ENCODE data around the gene MRNIP. TPM values are rescaled to one million over a fixed set of nuclear protein-coding genes. Genes with fewer than 3 reads are reported as not detected.

MRNIP gene
- total RNA-seq, 5 donors from 2014 or later (not counting 1 experiment from before 2014, with no cell fraction given) = 54.1 to 119 (median 112) TPM

DNA sequence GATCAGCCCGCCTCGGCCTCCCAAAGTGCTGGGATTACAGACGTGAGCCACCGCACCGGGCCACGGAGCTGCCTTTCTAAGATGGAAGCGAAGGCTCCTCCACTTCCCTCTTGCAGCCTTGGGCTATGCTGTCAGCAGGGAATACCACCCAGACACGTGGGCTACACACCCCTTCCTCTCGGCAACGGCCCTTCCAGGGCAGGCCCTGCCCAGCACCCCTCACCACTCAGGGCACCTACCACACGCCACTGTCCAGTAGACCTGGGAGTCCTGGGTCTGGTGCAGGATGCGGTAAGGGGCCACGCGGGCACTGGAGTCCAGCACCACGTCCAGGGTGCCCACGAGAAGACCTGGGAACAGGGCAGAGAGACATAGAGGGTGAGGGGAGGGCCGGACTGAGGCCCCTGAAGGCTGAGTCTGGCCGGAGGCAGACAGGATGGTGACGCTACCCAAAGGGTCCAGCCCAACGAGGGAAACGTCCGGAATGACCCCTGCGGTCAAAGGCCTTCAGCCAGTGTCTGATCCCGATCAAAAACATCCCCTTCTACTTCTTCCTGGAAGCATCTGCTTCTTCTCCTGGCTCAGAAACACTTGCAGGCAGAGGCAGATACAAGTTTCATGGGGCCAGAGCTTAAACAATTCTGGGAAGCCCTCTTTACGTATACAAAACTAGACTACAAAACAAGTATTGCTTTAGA, 46.0 kb upstream of the MRNIP start:
- POLR2A ChIA-PET = interaction anchor here (0.5 to 0.6 kb wide), 2 partner anchors 103 to 163 kb away, joined by 3 read pairs; no protein-coding TSS in a partner anchor
- Mint-ChIP-seq H3K4me1 (peaks cover 21 to 30% (median 21%) of the 10 kb centered on the region in 3 donors), H3K4me3 (no peak overlapping the region), H3K27me3 (no peaks in the 10 kb centered on the region), H3K27ac (no peak overlapping the region), H3K36me3 (peaks cover 17% of the 10 kb centered on the region), H3K9me3 (no peaks in the 10 kb centered on the region)
- CTCF ChIA-PET = no interaction called here
- peaks cover 2 to 22% of the 10 kb centered on the region in 2 donors for H3K36me3 ChIP-seq (ENCODE audit: control insufficient read depth in 2 of 2, extremely low read depth in 1 of 2, insufficient read depth in 1 of 2, low read length in 1 of 2)
- WGBS (ENCODE audit: insufficient coverage) = 98% methylated on average over 25 of the region's 25 CpGs
- H3K4me3 ChIP-seq (ENCODE audit: control insufficient read depth in 1 of 2, extremely low read depth in 1 of 2, low read length in 1 of 2) = no peak overlapping the region
- peaks cover 0 to 2% of the 10 kb centered on the region in 2 experiments for H3K27me3 ChIP-seq (replicated peaks in 1 of 2; ENCODE audit: control insufficient read depth in 2 of 2, extremely low read depth in 1 of 2, insufficient read depth in 2 of 2, low read length in 1 of 2)
- no peak for ATAC-seq (replicated peaks in 1 of 4)
- peaks cover 0 to 23% of the 10 kb centered on the region in 2 experiments for H3K4me1 ChIP-seq (ENCODE audit: control insufficient read depth in 1 of 2, extremely low read depth in 1 of 2, insufficient read depth in 2 of 2, low read length in 2 of 2)
- no peak overlapping the region for H3K27ac ChIP-seq (ENCODE audit: low read length)
- no peak for DNase-seq
- no peaks in the 10 kb centered on the region for H3K9me3 ChIP-seq

DNA sequence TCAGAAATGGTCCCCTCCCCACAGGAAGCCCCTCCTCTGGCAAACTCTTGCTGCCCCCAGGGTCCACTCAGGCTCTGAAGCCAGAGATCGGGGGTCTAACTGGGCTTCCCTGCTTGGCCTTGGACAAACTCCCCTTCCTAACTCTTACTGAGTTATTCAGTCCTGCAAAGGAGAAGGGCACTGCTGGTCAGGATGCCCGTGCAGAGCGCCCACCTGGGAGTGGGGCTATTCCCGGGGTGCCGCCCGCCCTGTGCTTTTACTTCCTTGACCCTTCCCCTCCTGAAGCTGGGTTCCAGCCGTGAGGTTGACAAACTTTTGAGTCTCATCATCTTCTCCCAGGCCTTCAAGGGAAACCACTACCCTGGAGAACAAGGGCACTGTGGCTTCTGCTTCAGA, 44.1 kb upstream of the MRNIP start:
- Mint-ChIP-seq H3K4me3 (no peak overlapping the region), H3K4me1 (peaks cover 19 to 22% (median 21%) of the 10 kb centered on the region in 3 donors), H3K27me3 (no peaks in the 10 kb centered on the region), H3K27ac (no peak overlapping the region), H3K9me3 (no peaks in the 10 kb centered on the region), H3K36me3 (peaks cover 26% of the 10 kb centered on the region)
- peaks cover 0 to 12% of the 10 kb centered on the region in 2 experiments for H3K4me1 ChIP-seq (ENCODE audit: control insufficient read depth in 1 of 2, extremely low read depth in 1 of 2, insufficient read depth in 2 of 2, low read length in 2 of 2)
- POLR2A ChIA-PET = no interaction called here
- peaks cover 5 to 35% of the 10 kb centered on the region in 2 donors for H3K36me3 ChIP-seq (ENCODE audit: control insufficient read depth in 2 of 2, extremely low read depth in 1 of 2, insufficient read depth in 1 of 2, low read length in 1 of 2)
- H3K27ac ChIP-seq (ENCODE audit: low read length) = no peak overlapping the region
- no peaks in the 10 kb centered on the region for H3K9me3 ChIP-seq
- no peak overlapping the region for H3K4me3 ChIP-seq (ENCODE audit: control insufficient read depth in 1 of 2, extremely low read depth in 1 of 2, low read length in 1 of 2)
- peaks cover 0 to 2% of the 10 kb centered on the region in 2 experiments for H3K27me3 ChIP-seq (replicated peaks in 1 of 2; ENCODE audit: control insufficient read depth in 2 of 2, extremely low read depth in 1 of 2, insufficient read depth in 2 of 2, low read length in 1 of 2)
- 92% methylated on average over 2 of the region's 7 CpGs for WGBS (ENCODE audit: insufficient coverage)
- DNase-seq (no peak), ATAC-seq (replicated peaks in 1 of 4) (no peak)
- CTCF ChIA-PET = no interaction called here

DNA sequence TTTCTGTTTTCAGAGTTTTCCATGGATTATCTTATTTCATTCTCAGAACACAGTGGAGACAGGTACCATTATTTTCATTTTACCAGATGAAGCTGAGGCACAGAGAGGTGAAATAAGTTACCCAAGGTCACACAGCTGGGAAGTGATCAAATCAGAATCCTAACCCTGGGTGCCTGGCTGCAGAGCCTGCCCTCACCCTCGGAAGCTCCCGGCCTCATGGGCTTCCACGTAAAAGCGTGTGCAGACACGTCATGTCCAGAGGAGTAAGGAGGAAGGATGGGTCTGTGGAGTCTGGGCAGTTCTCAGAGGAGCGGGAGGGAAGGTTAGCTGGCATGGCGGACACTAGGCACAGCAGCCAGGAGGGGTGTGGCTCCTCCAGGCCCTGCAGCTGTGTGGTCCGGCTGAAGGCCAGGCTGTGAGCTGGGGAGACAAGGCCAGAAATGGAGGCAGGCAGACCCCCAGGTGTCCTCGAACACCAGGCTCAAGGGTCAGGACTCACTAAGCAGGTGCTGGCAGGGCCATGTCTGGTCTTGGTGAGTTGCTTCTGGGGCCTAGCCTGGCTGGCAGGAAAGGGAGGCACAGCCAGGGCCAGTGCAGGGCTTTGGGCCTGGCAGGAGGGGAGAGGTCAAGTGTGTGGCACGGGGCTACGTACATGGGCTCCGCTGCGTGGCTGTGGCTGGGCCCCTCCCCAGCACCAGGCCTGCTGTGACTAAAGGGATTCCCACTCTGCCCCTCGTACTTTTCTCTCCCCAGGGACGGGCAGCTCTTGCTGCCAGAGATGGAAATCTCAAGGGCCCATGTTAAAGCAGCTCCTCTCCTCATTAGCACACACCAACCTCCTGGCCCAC, 43.5 kb upstream of the MRNIP start:
- H3K27me3 ChIP-seq (replicated peaks in 1 of 2; ENCODE audit: control insufficient read depth in 2 of 2, extremely low read depth in 1 of 2, insufficient read depth in 2 of 2, low read length in 1 of 2) = peaks cover 0 to 2% of the 10 kb centered on the region in 2 experiments
- H3K4me1 Mint-ChIP-seq = peaks cover 19 to 22% (median 21%) of the 10 kb centered on the region in 3 donors
- H3K4me3 ChIP-seq (ENCODE audit: control insufficient read depth in 1 of 2, extremely low read depth in 1 of 2, low read length in 1 of 2) = no peak overlapping the region
- H3K9me3 Mint-ChIP-seq = no peaks in the 10 kb centered on the region
- WGBS (ENCODE audit: insufficient coverage) = 96% methylated on average over 14 of the region's 15 CpGs
- H3K4me3 Mint-ChIP-seq = no peak overlapping the region
- H3K27ac ChIP-seq (ENCODE audit: low read length) = no peak overlapping the region
- H3K9me3 ChIP-seq = no peaks in the 10 kb centered on the region
- DNase-seq (no peak), ATAC-seq (replicated peaks in 1 of 4) (no peak)
- H3K36me3 Mint-ChIP-seq = peaks cover 30% of the 10 kb centered on the region
- H3K4me1 ChIP-seq (ENCODE audit: control insufficient read depth in 1 of 2, extremely low read depth in 1 of 2, insufficient read depth in 2 of 2, low read length in 2 of 2) = peaks cover 0 to 11% of the 10 kb centered on the region in 2 experiments
- CTCF ChIA-PET = no interaction called here
- POLR2A ChIA-PET = no interaction called here
- H3K27me3 Mint-ChIP-seq = no peaks in the 10 kb centered on the region
- peaks cover 5 to 41% of the 10 kb centered on the region in 2 donors for H3K36me3 ChIP-seq (ENCODE audit: control insufficient read depth in 2 of 2, extremely low read depth in 1 of 2, insufficient read depth in 1 of 2, low read length in 1 of 2)
- H3K27ac Mint-ChIP-seq = no peak overlapping the region

DNA sequence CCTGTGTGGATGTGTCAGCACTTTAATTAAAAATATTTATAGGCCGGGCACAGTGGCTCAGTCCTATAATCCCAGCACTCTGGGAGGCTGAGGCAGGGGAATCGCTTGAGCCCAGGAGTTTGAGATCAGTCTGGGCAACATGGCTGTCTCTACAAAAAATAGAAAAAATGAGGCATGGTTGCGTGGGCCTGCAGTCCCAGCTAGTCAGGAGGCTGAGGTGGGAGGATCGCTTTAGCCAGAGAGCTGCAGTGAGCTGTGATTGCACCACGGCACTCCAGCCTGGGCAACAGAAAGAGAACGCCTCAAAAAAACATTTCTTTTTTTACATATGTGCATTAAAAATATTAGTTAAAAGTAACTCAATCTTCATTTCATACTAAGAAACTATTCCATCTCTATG, 42.8 kb upstream of the MRNIP start:
- Mint-ChIP-seq H3K27ac (no peak overlapping the region), H3K4me3 (no peak overlapping the region), H3K36me3 (peaks cover 30% of the 10 kb centered on the region), H3K27me3 (no peaks in the 10 kb centered on the region), H3K9me3 (no peaks in the 10 kb centered on the region), H3K4me1 (peaks cover 16 to 19% (median 17%) of the 10 kb centered on the region in 3 donors)
- no peak overlapping the region for H3K4me3 ChIP-seq (ENCODE audit: control insufficient read depth in 1 of 2, extremely low read depth in 1 of 2, low read length in 1 of 2)
- peaks cover 0 to 2% of the 10 kb centered on the region in 2 experiments for H3K27me3 ChIP-seq (replicated peaks in 1 of 2; ENCODE audit: control insufficient read depth in 2 of 2, extremely low read depth in 1 of 2, insufficient read depth in 2 of 2, low read length in 1 of 2)
- POLR2A ChIA-PET = no interaction called here
- ATAC-seq (replicated peaks in 1 of 4) = no peak
- H3K9me3 ChIP-seq = no peaks in the 10 kb centered on the region
- DNase-seq = no peak
- H3K36me3 ChIP-seq (ENCODE audit: control insufficient read depth in 2 of 2, extremely low read depth in 1 of 2, insufficient read depth in 1 of 2, low read length in 1 of 2) = peaks cover 5 to 41% of the 10 kb centered on the region in 2 donors
- CTCF ChIA-PET = no interaction called here
- H3K27ac ChIP-seq (ENCODE audit: low read length) = no peak overlapping the region
- peaks cover 0 to 4% of the 10 kb centered on the region in 2 experiments for H3K4me1 ChIP-seq (ENCODE audit: control insufficient read depth in 1 of 2, extremely low read depth in 1 of 2, insufficient read depth in 2 of 2, low read length in 2 of 2)
- WGBS (ENCODE audit: insufficient coverage) = 90% methylated on average over 2 of the region's 6 CpGs

DNA sequence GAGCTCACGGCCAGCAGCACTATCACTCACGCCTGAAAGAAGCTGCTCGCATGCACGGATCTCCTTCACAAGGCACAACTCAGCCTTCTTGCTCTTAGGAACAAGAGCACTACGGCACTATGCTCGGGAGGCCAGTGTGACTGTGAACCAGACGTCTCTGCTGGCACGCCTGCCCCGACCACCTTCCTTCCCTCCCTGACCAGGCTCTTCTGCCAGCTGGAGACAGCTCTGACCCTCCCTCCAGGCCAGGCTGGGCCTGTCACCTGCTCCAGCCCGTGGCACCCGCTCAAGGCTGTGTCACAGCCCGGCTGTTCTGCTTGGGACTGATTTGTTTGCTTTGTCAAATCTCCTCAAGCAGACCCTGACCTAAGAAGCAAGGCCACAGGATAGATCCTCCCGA, 42.1 kb upstream of the MRNIP start:
- no peak overlapping the region for H3K4me3 ChIP-seq (ENCODE audit: control insufficient read depth in 1 of 2, extremely low read depth in 1 of 2, low read length in 1 of 2)
- CTCF ChIA-PET = no interaction called here
- ATAC-seq (replicated peaks in 1 of 4) = no peak
- DNase-seq = no peak
- Mint-ChIP-seq H3K36me3 (peaks cover 35% of the 10 kb centered on the region), H3K27ac (no peak overlapping the region), H3K27me3 (no peaks in the 10 kb centered on the region), H3K9me3 (no peaks in the 10 kb centered on the region), H3K4me3 (no peak overlapping the region), H3K4me1 (peaks cover 9 to 12% (median 9%) of the 10 kb centered on the region in 3 donors)
- H3K27me3 ChIP-seq (replicated peaks in 1 of 2; ENCODE audit: control insufficient read depth in 2 of 2, extremely low read depth in 1 of 2, insufficient read depth in 2 of 2, low read length in 1 of 2) = no peaks in the 10 kb centered on the region
- no peaks in the 10 kb centered on the region for H3K4me1 ChIP-seq (ENCODE audit: control insufficient read depth in 1 of 2, extremely low read depth in 1 of 2, insufficient read depth in 2 of 2, low read length in 2 of 2)
- H3K27ac ChIP-seq (ENCODE audit: low read length) = no peak overlapping the region
- H3K9me3 ChIP-seq = no peaks in the 10 kb centered on the region
- POLR2A ChIA-PET = no interaction called here
- H3K36me3 ChIP-seq (ENCODE audit: control insufficient read depth in 2 of 2, extremely low read depth in 1 of 2, insufficient read depth in 1 of 2, low read length in 1 of 2) = peaks cover 5 to 45% of the 10 kb centered on the region in 2 donors
- WGBS (ENCODE audit: insufficient coverage) = over 99% methylated on average over 13 of the region's 13 CpGs

DNA sequence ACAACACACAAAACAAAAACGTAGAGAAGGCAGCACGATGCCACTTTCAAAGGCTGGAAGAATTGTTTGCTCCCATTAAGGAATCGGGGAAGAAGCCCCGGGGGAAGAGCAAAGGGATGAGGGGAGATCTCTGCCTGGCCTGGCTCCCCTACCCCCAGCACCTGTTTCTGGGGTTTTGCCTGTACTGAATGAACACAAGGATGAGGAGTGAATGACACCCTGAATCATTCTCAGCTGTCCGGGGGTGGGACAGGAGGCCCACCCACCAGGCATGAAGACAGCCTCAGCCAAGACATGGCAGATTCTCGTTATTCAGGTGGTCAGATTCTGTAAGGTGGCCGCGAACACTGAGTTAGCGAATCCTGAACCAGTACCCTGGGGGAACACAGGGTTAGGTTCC, 41.6 kb upstream of the MRNIP start:
- no peaks in the 10 kb centered on the region for H3K9me3 ChIP-seq
- ChIA-PET POLR2A (no interaction called here), CTCF (no interaction called here)
- ATAC-seq (replicated peaks in 1 of 4) (no peak), DNase-seq (no peak)
- no peaks in the 10 kb centered on the region for H3K4me1 ChIP-seq (ENCODE audit: control insufficient read depth in 1 of 2, extremely low read depth in 1 of 2, insufficient read depth in 2 of 2, low read length in 2 of 2)
- H3K27me3 ChIP-seq (replicated peaks in 1 of 2; ENCODE audit: control insufficient read depth in 2 of 2, extremely low read depth in 1 of 2, insufficient read depth in 2 of 2, low read length in 1 of 2) = no peaks in the 10 kb centered on the region
- no peak overlapping the region for H3K4me3 Mint-ChIP-seq
- peaks cover 7 to 8% (median 8%) of the 10 kb centered on the region in 3 donors for H3K4me1 Mint-ChIP-seq
- 96% methylated on average over 6 of the region's 9 CpGs for WGBS (ENCODE audit: insufficient coverage)
- H3K9me3 Mint-ChIP-seq = no peaks in the 10 kb centered on the region
- no peaks in the 10 kb centered on the region for H3K27me3 Mint-ChIP-seq
- H3K27ac Mint-ChIP-seq = no peak overlapping the region
- no peak overlapping the region for H3K27ac ChIP-seq (ENCODE audit: low read length)
- H3K4me3 ChIP-seq (ENCODE audit: control insufficient read depth in 1 of 2, extremely low read depth in 1 of 2, low read length in 1 of 2) = no peak overlapping the region
- H3K36me3 Mint-ChIP-seq = peaks cover 39% of the 10 kb centered on the region
- H3K36me3 ChIP-seq (ENCODE audit: control insufficient read depth in 2 of 2, extremely low read depth in 1 of 2, insufficient read depth in 1 of 2, low read length in 1 of 2) = peaks cover 9 to 45% of the 10 kb centered on the region in 2 donors

Measured in T-cell (primary cell).